IMR-90 (cell line): ENCODE data around the gene CRAMP1. TPM values are rescaled to one million over a fixed set of nuclear protein-coding genes. Genes with fewer than 3 reads are reported as not detected.

Source experiments
- ATAC-seq: fragments of 200-7000 bp; cut with Tn5 transposase; 2 replicates; pipeline ENCODE4 v1.9.1; 2020; ENCODE audit warnings: low read depth, mild to moderate bottlenecking, moderate library complexity
- BruUV-seq: library from RNA; stranded (reverse); fragments of 400-500 nt; replicated peaks from 2 replicates; lab custom pipeline; 2021; lab: Mats Ljungman, UMichigan
- CTCF ChIA-PET: fragments of 300-600 bp; formaldehyde crosslinking; extraction: SDS; loops from one replicate; lab custom pipeline; 2021; ENCODE audit warnings: antibody characterized with exemption; lab: Yijun Ruan, JAX
- POLR2A ChIA-PET: fragments of 300-600 bp; sonication (Branson Sonifier 250); formaldehyde crosslinking; loops from one replicate; lab custom pipeline; 2022; ENCODE audit warnings: antibody characterized with exemption; ENCODE audit not compliant: unreplicated experiment; lab: Charles Lee
- DNase-seq: peaks from one replicate; pipeline ENCODE4 v3.0.0; 2013
- H2AFZ ChIP-seq: replicated peaks from 2 replicates; pipeline ENCODE3; 2013; ENCODE audit warnings: low read length, mild to moderate bottlenecking; ENCODE audit not compliant: poor library complexity
- H2AK5ac ChIP-seq: 2 replicates; pipeline ENCODE4 v1.6.1; 2013; ENCODE audit warnings: low read depth, low read length, inconsistent platforms
- H2AK9ac ChIP-seq: replicated peaks from 2 replicates; pipeline ENCODE3; 2013; ENCODE audit warnings: mild to moderate bottlenecking, low read depth, low read length, moderate library complexity; ENCODE audit not compliant: poor library complexity
- H2BK120ac ChIP-seq: 2 replicates; pipeline ENCODE4 v1.6.1; 2013; ENCODE audit warnings: low read depth, low read length, inconsistent platforms
- H2BK15ac ChIP-seq: 3 replicates; pipeline ENCODE4 v1.6.1; 2013; ENCODE audit warnings: low read depth, low read length, inconsistent platforms
- H2BK20ac ChIP-seq: 2 replicates; pipeline ENCODE4 v1.6.1; 2013; ENCODE audit warnings: low read depth, mild to moderate bottlenecking, inconsistent platforms, low read length, moderate library complexity
- H2BK5ac ChIP-seq: 2 replicates; pipeline ENCODE4 v1.6.1; 2013; ENCODE audit warnings: mild to moderate bottlenecking, low read depth, low read length, inconsistent platforms; ENCODE audit not compliant: poor library complexity, severe bottlenecking
- H3K14ac ChIP-seq: replicated peaks from 2 replicates; pipeline ENCODE4 v1.6.1; 2013; ENCODE audit warnings: low read depth, low read length, inconsistent platforms
- H3K18ac ChIP-seq: 2 replicates; pipeline ENCODE4 v1.6.1; 2013; ENCODE audit warnings: low read depth, low read length, control low read depth
- H3K23ac ChIP-seq: 2 replicates; pipeline ENCODE4 v1.6.1; 2013; ENCODE audit warnings: low read depth, low read length, inconsistent platforms
- H3K27ac ChIP-seq: 2 replicates; pipeline ENCODE4 v1.5.1; 2013; ENCODE audit warnings: mild to moderate bottlenecking, control low read depth, low read length; ENCODE audit not compliant: insufficient read depth
- H3K27me3 ChIP-seq: 2 replicates; pipeline ENCODE4 v1.6.1; 2013; ENCODE audit warnings: low read length; ENCODE audit not compliant: control insufficient read depth, insufficient read depth
- H3K36me3 ChIP-seq: 2 replicates; pipeline ENCODE4 v1.6.1; 2013; ENCODE audit warnings: low read length, mixed read lengths; ENCODE audit not compliant: control insufficient read depth, insufficient read depth
- H3K4ac ChIP-seq: 2 replicates; pipeline ENCODE4 v1.6.1; 2013; ENCODE audit warnings: low read depth, low read length, inconsistent platforms
- H3K4me1 ChIP-seq: 2 replicates; pipeline ENCODE4 v1.6.1; 2013; ENCODE audit warnings: low read length, mixed read lengths; ENCODE audit not compliant: control insufficient read depth, insufficient read depth
- H3K4me2 ChIP-seq: 2 replicates; pipeline ENCODE4 v1.6.1; 2013; ENCODE audit warnings: low read depth, mild to moderate bottlenecking, control low read depth, low read length, moderate library complexity
- H3K4me3 ChIP-seq: 2 replicates; pipeline ENCODE4 v1.5.1; 2013; ENCODE audit warnings: low read depth, mild to moderate bottlenecking, control low read depth, low read length, moderate library complexity; ENCODE audit not compliant: insufficient read depth
- H3K56ac ChIP-seq: 2 replicates; pipeline ENCODE4 v1.6.1; 2013; ENCODE audit warnings: low read length, inconsistent platforms; ENCODE audit not compliant: insufficient read depth; ENCODE audit errors: extremely low read depth
- H3K79me1 ChIP-seq, 2 experiments: 2 replicates each; pipeline ENCODE4 v1.6.1; 2013; ENCODE audit warnings: low read length in 2 of 2, inconsistent platforms in 1 of 2, low read depth in 1 of 2
- H3K9ac ChIP-seq: 2 replicates; pipeline ENCODE4 v1.6.1; 2013; ENCODE audit warnings: low read depth, low read length, control low read depth
- H3K9me1 ChIP-seq: 2 replicates; pipeline ENCODE4 v1.6.1; 2013; ENCODE audit warnings: low read length, inconsistent platforms; ENCODE audit not compliant: insufficient read depth
- H3K9me3 ChIP-seq: 2 replicates; pipeline ENCODE4 v1.6.1; 2013; ENCODE audit warnings: low read length; ENCODE audit not compliant: control insufficient read depth, insufficient read depth
- H4K20me1 ChIP-seq: 2 replicates; pipeline ENCODE4 v1.6.1; 2013; ENCODE audit warnings: low read length, inconsistent platforms; ENCODE audit not compliant: insufficient read depth
- H4K5ac ChIP-seq: 2 replicates; pipeline ENCODE4 v1.6.1; 2013; ENCODE audit warnings: mild to moderate bottlenecking, low read depth, low read length, control low read depth
- H4K8ac ChIP-seq, 2 experiments: 2 replicates each; pipeline ENCODE4 v1.6.1; 2013; ENCODE audit warnings: low read depth in 2 of 2, low read length in 2 of 2, control low read depth in 1 of 2, inconsistent platforms in 1 of 2
- H4K91ac ChIP-seq: 2 replicates; pipeline ENCODE4 v1.6.1; 2013; ENCODE audit warnings: low read depth, low read length, inconsistent platforms; ENCODE audit not compliant: insufficient read depth
- MAFK ChIP-seq: IDR thresholded peaks from 2 replicates; pipeline ENCODE4 v1.6.1; 2012; ENCODE audit warnings: low read depth, low read length, improper control_type of control experiment
- WGBS, 2 experiments: methylation state at CpG; one replicate each; pipeline versions ENCODE4 v1.1.5 to v1.1.7; 2013; ENCODE audit warnings: missing lambda C conversion rate in 2 of 2; ENCODE audit not compliant: insufficient read length in 1 of 2; ENCODE audit errors: extremely low coverage in 2 of 2; 5-methylcytosine and 5-hydroxymethylcytosine counted together
- dilution Hi-C: fragments of 300-500 bp; cut with HindIII; formaldehyde crosslinking; loops from one replicate; pipeline ENCODE4 v1.14.3; 2018; ENCODE audit warnings: low sequenced_read_pairs; ENCODE audit not compliant: unreplicated experiment
- in situ Hi-C: fragments of 300-500 bp; cut with MboI; formaldehyde crosslinking; loops from 3 replicates; pipeline ENCODE4 v1.14.3; 2019; ENCODE audit warnings: low sequenced_read_pairs, inconsistent platforms, mixed read lengths
- intact Hi-C: fragments of 100-400 bp; cut with micrococcal nuclease; formaldehyde crosslinking; loops from 2 replicates; pipeline ENCODE4 v1.10.0; 2022
- polyA plus RNA-seq, 3 experiments: library from polyadenylated mRNA; depleted of rRNA; stranded (reverse); fragments of >200 nt; gene quantifications; 2 replicates each; pipeline ENCODE4 v1.2.3, GENCODE V29; 2012; ENCODE audit warnings: low replicate concordance in 1 of 3
- total RNA-seq: library from RNA; depleted of rRNA; stranded (reverse); fragments of >200 nt; gene quantifications from 2 replicates; pipeline ENCODE4 v1.2.3, GENCODE V29; 2012
- TF ChIP-seq, protein P1 (sequence below): fragments of 150-350 bp; IDR thresholded peaks from 2 replicates; pipeline ENCODE4 v1.6.1; 2017; ENCODE audit warnings: mild to moderate bottlenecking, antibody characterized with exemption, low read length, low read depth

Gene CRAMP1
- total and polyA plus RNA-seq, 2 of the 4 experiments (the other 2 are of a cell fraction): 3.2 to 12.0 TPM

DNA sequence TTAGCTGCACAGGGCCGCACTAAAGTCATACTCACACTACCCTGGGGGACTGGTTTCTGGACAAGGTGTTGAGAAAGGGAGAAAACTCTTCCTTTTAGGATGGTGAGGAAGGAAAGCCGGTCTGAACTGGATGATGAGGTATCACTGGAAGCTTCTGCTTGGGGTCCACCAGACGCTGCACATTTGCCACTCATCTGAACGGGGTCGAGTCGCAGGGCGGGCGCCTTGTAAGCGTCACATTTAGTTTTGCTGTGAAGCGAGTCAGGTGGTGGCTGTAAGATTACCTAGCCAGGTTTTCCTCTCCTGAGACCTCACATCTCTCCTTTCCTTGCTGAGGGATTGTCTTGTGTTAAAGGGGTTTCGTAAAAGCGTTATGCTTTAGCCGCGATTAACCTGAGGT lies 68.2 kb downstream of the CRAMP1 start:
- H3K4ac ChIP-seq: no peak overlapping the region
- peaks cover 3% of the 10 kb centered on the region; the same call in 1 of the 2 replicates for H3K4me1 ChIP-seq
- no peak overlapping the region for H2AK5ac ChIP-seq
- H3K27ac ChIP-seq: no peak overlapping the region
- no peaks in the 10 kb centered on the region for H3K9me3 ChIP-seq
- H3K79me1 ChIP-seq: peaks cover 31 to 76% of the 10 kb centered on the region in 2 experiments
- intact Hi-C loops: no loop called here
- no peak overlapping the region; the same call in 1 of the 2 replicates for H3K23ac ChIP-seq
- no peak overlapping the region for H3K18ac ChIP-seq
- in situ Hi-C loops: no loop called here
- H2BK15ac ChIP-seq: no peak overlapping the region
- no peak overlapping the region for H3K4me2 ChIP-seq
- H2BK5ac ChIP-seq: no peak overlapping the region
- H4K91ac ChIP-seq: no peak overlapping the region
- no peak overlapping the region for H3K14ac ChIP-seq
- ATAC-seq (no peak), DNase-seq (no peak)
- H3K36me3 ChIP-seq: peaks cover 6% of the 10 kb centered on the region
- WGBS, 2 experiments: 60% methylated on average over 2 of the region's 14 CpGs; no CpG with 5 or more reads in 1 of the 2 experiments
- no peak overlapping the region for H3K56ac ChIP-seq
- BruUV-seq: no TSS peak
- TF ChIP-seq, protein P1, sequence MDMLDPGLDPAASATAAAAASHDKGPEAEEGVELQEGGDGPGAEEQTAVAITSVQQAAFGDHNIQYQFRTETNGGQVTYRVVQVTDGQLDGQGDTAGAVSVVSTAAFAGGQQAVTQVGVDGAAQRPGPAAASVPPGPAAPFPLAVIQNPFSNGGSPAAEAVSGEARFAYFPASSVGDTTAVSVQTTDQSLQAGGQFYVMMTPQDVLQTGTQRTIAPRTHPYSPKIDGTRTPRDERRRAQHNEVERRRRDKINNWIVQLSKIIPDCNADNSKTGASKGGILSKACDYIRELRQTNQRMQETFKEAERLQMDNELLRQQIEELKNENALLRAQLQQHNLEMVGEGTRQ: no peak
- no peak for TF ChIP-seq MAFK
- CTCF ChIA-PET: no interaction called here
- H4K5ac ChIP-seq: no peak overlapping the region
- no peaks in the 10 kb centered on the region for H3K27me3 ChIP-seq
- no peak overlapping the region for H2BK20ac ChIP-seq
- H3K9me1 ChIP-seq: peaks cover 15% of the 10 kb centered on the region
- POLR2A ChIA-PET: no interaction called here
- H4K20me1 ChIP-seq: peaks cover 41% of the 10 kb centered on the region
- no peak overlapping the region for H3K4me3 ChIP-seq
- H4K8ac ChIP-seq: 0 out of 4 replicates have a peak overlapping the region, but pooled peaks of 1 of the 2 experiments have one; percentile 15
- no peak overlapping the region for H3K9ac ChIP-seq
- no peak overlapping the region for H2BK120ac ChIP-seq
- H2AK9ac ChIP-seq: peak overlapping the region; percentile 37
- no peak overlapping the region for H2AFZ ChIP-seq
- dilution Hi-C loops: no loop called here
